ENCODE measurements around the gene KLHL29. TPM values are rescaled to one million over a fixed set of nuclear protein-coding genes. Genes with fewer than 3 reads are reported as not detected.

The KLHL29 gene
- total RNA-seq, 1 donor from 2014 or later = 12.9 TPM

DNA sequence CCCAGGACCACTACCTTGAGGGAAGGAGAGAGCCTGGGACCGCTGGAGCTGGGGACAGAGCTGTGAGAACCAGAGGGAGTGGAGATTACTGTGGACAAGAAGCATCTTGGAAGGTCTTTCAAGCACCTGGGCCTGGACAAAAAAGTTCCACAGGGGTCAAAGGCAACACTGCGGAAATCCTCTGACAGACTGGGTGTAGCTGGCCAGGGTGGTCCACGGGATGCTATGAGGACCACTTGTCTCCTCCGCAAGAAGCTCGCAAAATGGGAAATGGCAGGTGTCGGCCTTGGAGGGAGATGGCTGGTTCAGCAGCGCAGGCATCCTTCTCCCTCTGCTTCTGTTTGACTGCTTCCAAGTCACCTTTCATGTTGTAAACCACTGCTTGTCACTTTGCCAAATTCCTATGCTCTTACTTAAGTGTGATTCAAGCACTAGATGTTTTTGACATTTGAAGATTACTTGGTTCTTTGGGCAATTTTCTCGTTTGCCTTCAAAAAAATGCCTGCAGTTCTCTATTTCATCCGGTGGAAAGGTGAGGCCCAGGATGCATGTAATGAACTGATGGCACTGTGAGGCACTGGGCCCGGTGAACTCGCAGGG is 27.7 kb downstream of the KLHL29 start:
- Histone ChIP-seq H3K9me3 (no peaks in the 10 kb centered on the region), H3K27me3 (ENCODE audit: low read depth) (no peaks in the 10 kb centered on the region), H3K4me1 (no peaks in the 10 kb centered on the region), H3K36me3 (no peaks in the 10 kb centered on the region), H3K4me3 (no peak overlapping the region), H3K27ac (no peak overlapping the region)
- intact Hi-C loops (cut with DNase I) = no loop called here
- no peak for DNase-seq
- TF ChIP-seq CTCF (IDR thresholded peaks at IDR 0.05) = no peak
- ATAC-seq = no peak

DNA sequence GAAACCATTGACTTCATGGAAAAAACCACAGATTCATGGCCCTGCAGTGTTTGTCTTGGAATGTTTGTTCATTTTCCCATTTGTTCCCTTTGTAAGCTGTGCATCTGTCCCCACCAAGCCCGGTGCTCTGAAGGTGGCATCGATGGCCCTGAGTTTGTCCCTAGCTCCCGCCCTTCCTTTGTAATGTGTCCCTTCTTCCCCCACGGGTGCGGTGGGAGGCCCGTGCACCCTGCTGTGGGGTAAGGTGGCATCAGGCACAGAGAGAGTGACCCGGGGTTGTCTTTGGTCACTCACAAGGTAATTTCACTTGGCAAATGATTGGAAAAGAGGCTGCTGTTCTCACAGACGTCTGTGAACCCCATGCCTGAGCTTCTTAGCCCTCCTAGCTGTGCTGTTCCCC is 28.7 kb downstream of the KLHL29 start:
- no peak for DNase-seq
- TF ChIP-seq CTCF (IDR thresholded peaks at IDR 0.05) = no peak
- Histone ChIP-seq H3K4me1 (no peaks in the 10 kb centered on the region), H3K27me3 (ENCODE audit: low read depth) (no peaks in the 10 kb centered on the region), H3K27ac (no peak overlapping the region), H3K4me3 (no peak overlapping the region), H3K36me3 (no peaks in the 10 kb centered on the region), H3K9me3 (no peaks in the 10 kb centered on the region)
- ATAC-seq = no peak
- intact Hi-C loops (cut with DNase I) = no loop called here

DNA sequence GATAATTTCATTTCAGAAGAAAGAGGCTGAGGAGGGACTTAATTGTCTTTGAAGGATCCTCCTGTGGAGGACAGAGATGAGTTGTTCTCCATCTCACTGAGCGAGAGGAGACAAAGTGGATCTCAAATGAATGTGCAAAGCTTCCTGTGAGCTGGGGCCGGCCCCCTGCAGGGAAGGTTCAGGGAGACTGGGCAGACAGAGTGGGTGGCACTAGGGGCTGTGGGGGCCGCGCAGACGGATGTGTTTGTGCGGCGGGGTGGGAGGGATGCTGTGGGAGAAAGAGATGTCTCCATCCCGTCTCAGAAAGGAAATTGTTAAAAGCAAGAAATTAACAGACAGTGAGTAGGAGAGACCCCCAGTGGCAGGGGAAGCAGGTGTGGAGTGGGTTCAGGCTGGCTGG is 29.1 kb downstream of the KLHL29 start:
- no peak overlapping the region for H3K4me3 ChIP-seq
- TF ChIP-seq CTCF (IDR thresholded peaks at IDR 0.05) = no peak
- intact Hi-C loops (cut with DNase I) = no loop called here
- H3K4me1 ChIP-seq = no peaks in the 10 kb centered on the region
- no peaks in the 10 kb centered on the region for H3K36me3 ChIP-seq
- no peak for DNase-seq
- no peak overlapping the region for H3K27ac ChIP-seq
- ATAC-seq = no peak
- no peaks in the 10 kb centered on the region for H3K9me3 ChIP-seq
- no peaks in the 10 kb centered on the region for H3K27me3 ChIP-seq (ENCODE audit: low read depth)

DNA sequence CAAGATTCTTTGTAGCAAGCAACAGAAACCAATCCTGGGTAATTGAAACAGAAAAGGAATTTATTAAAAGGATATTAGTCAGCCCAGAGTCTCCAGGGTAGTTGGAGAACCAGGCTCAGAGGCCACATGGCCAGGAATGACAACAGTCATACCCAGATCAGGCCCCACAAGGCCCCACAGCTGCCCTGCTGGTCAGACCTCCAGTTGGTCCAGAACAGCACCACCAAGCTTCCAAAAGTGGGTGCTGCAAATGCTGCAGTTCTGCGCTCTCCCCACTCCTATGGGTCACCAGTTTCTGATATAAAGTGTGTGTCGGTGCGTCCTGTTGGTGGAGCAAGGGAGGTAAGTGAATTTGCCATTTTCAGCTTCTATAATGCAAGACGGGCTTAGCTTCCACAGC is 29.9 kb downstream of the KLHL29 start:
- Histone ChIP-seq H3K4me3 (no peak overlapping the region), H3K9me3 (no peaks in the 10 kb centered on the region), H3K27ac (no peak overlapping the region), H3K36me3 (no peaks in the 10 kb centered on the region), H3K4me1 (no peaks in the 10 kb centered on the region), H3K27me3 (ENCODE audit: low read depth) (no peaks in the 10 kb centered on the region)
- intact Hi-C loops (cut with DNase I) = no loop called here
- no peak for TF ChIP-seq CTCF (IDR thresholded peaks at IDR 0.05)
- no peak for DNase-seq
- no peak for ATAC-seq

DNA sequence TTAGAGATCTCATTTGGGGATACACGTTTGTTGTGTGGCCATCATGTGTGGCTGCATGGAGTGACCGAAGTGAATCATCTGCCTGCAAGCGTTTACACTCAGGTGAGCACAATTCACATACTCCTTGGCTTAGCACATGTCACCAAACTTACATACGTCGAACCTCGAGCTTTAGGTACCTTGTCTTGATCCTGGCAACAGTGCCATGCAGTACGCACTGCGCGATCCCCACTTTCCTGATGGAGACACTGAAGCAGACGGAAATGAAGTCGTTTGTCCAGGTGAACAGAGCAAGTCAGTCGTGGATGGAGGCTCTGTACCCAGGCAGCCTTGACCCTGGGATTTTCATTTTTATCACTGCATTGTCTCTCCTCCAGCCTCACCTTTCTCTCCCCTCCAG is 32.3 kb downstream of the KLHL29 start:
- Histone ChIP-seq H3K27ac (no peak overlapping the region), H3K36me3 (no peaks in the 10 kb centered on the region), H3K4me1 (no peaks in the 10 kb centered on the region), H3K27me3 (ENCODE audit: low read depth) (no peaks in the 10 kb centered on the region), H3K4me3 (no peak overlapping the region), H3K9me3 (no peaks in the 10 kb centered on the region)
- DNase-seq = no peak
- no peak for ATAC-seq
- intact Hi-C loops (cut with DNase I) = no loop called here
- no peak for TF ChIP-seq CTCF (IDR thresholded peaks at IDR 0.05)

DNA sequence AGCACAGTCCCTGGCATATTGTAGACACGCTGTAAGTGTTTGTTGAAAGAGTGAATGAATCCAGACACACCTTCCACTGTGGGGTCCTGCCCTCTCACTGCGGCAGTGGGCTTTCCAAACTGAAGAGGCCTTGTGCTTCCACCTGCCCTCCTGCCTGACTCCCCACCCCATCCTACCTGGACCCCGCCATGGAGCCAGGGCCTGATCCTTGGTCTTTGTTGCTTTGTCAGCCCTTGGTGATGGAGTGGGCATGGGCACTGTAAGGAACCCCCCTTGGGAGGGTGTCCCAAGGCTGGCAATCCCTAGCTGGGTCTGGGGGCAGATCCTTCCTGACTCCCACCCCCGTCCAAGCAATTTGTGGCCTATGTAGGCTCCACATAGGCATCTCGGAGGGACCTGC is 33.1 kb downstream of the KLHL29 start:
- TF ChIP-seq CTCF (IDR thresholded peaks at IDR 0.05) = no peak
- Histone ChIP-seq H3K27ac (no peak overlapping the region), H3K27me3 (ENCODE audit: low read depth) (no peaks in the 10 kb centered on the region)

More for the DNA sequence above, 33.1 kb downstream of the KLHL29 start:
- no peak for ATAC-seq
- no peaks in the 10 kb centered on the region for H3K36me3 ChIP-seq
- DNase-seq = no peak
- intact Hi-C loops (cut with DNase I) = no loop called here
- H3K4me3 ChIP-seq = no peak overlapping the region
- no peaks in the 10 kb centered on the region for H3K9me3 ChIP-seq
- H3K4me1 ChIP-seq = no peaks in the 10 kb centered on the region
